Mesodermal cell (in vitro differentiated cells): ENCODE measurements around the gene KRT26.

ENCODE experiments used
- H3K27ac ChIP-seq: 2 replicates; pipeline ENCODE4 v1.7.0; 2013; ENCODE audit warnings: mild to moderate bottlenecking, low read depth, low read length, moderate library complexity; ENCODE audit not compliant: severe bottlenecking
- H3K36me3 ChIP-seq: 2 replicates; pipeline ENCODE4 v1.7.1; 2013; ENCODE audit warnings: mild to moderate bottlenecking, low read length, moderate library complexity; ENCODE audit not compliant: control insufficient read depth, insufficient read depth
- H3K4me1 ChIP-seq: one replicate; pipeline ENCODE4 v1.7.1; 2013; ENCODE audit warnings: mild to moderate bottlenecking, low read length; ENCODE audit not compliant: insufficient read depth, control insufficient read depth, poor library complexity, severe bottlenecking
- H3K4me3 ChIP-seq: 2 replicates; pipeline ENCODE4 v1.7.0; 2013; ENCODE audit warnings: low read length, control low read depth, mild to moderate bottlenecking; ENCODE audit not compliant: insufficient read depth, poor library complexity, severe bottlenecking; ENCODE audit errors: extremely low read depth
- H3K9me3 ChIP-seq: 2 replicates; pipeline ENCODE4 v1.7.1; 2013; ENCODE audit warnings: mild to moderate bottlenecking, low read length, moderate library complexity; ENCODE audit not compliant: control insufficient read depth
- WGBS, 2 experiments: methylation state at CpG; one replicate each; pipeline ENCODE4 v1.1.5; 2013; ENCODE audit warnings: missing lambda C conversion rate in 2 of 2; ENCODE audit not compliant: insufficient coverage in 2 of 2; 5-methylcytosine and 5-hydroxymethylcytosine counted together

Gene KRT26

DNA sequence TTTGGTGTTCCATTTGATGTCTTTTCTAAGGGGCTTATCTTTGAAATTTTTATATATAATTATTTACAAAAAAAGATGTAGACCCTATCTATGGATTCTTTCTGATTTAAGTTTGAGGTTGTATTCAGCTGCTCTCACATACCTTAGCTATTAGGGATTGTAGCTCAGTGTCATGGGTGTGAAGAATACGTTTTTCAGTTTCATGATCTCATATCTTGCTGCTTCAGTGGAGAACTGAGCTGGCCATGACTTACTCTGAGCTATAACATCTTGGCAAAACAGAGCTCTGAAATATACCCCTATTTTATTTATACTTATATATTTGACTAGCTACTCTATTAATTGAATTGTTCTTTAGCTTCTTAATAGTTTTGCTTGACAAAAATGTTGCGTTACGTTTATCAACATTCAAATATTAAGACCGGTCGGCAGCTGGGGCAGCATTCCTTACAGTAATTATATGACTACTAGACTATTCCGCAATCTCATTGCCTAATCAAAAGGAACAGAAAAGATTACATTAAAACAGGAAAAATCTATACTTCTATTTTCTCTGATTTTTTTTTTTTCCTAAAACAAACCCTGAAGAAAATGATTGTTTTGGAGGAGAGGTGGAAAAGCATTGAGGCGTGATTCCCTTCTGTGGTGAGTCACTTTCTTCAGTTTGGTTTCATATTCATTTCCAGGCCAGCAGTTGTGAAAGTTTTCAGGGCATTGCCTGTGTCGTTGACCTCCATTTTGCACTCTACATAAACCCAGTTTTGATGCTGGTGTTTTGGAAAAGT lies 44.4 kb downstream of the KRT26 start:
- Histone ChIP-seq H3K27ac (no peak overlapping the region), H3K4me1 (no peaks in the 10 kb centered on the region), H3K36me3 (no peaks in the 10 kb centered on the region), H3K4me3 (no peak overlapping the region), H3K9me3 (no peaks in the 10 kb centered on the region)
- WGBS, 2 experiments: 85% methylated on average over 3 of the region's 8 CpGs; no CpG with 5 or more reads in 1 of the 2 experiments

DNA sequence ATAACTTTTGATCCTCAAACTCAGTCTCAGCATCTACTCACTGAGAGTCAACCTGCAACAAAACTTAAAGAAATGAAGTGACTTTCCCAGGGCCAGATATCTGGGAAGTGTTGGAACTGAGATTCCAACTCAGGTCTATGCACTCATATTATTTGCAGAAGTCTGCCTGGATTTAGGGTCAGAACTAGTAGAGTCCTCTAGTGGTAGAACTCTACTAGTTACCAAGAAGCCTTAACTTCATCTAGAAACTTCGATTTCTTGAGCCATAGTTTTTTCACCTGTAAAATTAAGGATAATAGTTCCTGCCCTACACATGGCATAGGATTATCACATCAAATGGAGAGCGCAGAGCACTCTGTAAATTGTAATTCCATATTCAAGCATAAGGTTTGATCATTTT lies 45.1 kb downstream of the KRT26 start:
- H3K27ac ChIP-seq: no peak overlapping the region
- WGBS, 2 experiments: no CpG with 5 or more reads among the region's 2 CpGs
- no peaks in the 10 kb centered on the region for H3K4me1 ChIP-seq
- no peaks in the 10 kb centered on the region for H3K9me3 ChIP-seq
- no peak overlapping the region for H3K4me3 ChIP-seq
- H3K36me3 ChIP-seq: no peaks in the 10 kb centered on the region

DNA sequence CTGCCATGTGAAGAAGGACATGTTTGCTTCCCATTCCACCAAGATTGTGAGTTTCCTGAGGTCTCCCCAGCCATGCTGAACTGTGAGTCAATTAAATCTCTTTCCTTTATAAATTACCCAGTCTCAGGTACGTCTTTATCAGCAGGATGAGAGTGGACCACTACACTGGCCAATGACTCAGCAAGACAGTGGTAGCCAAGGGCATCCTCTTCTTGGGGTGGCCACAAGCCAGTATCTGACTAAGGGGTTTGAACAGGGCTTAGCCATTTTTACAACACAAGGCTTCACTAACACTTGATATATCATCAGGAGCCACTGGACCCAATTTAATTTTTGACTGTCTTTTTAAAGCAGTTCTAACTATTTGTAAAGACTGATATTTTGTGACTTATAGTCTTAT lies 47.3 kb downstream of the KRT26 start:
- WGBS, 2 experiments: 57 to 75% methylated on average over 1 of the region's 1 CpG
- H3K27ac ChIP-seq: no peak overlapping the region

GRCh38 chr17:40722241-40722640 lies 49.8 kb downstream of the KRT26 start:
- no peaks in the 10 kb centered on the region for H3K9me3 ChIP-seq
- no peaks in the 10 kb centered on the region for H3K4me1 ChIP-seq
- no peak overlapping the region for H3K27ac ChIP-seq
- H3K36me3 ChIP-seq: no peaks in the 10 kb centered on the region
- H3K4me3 ChIP-seq: no peak overlapping the region
- WGBS, 2 experiments: 60% methylated on average over 1 of the region's 1 CpG; no CpG with 5 or more reads in 1 of the 2 experiments

More for the DNA sequence above, 47.3 kb downstream of the KRT26 start:
- H3K9me3 ChIP-seq: no peaks in the 10 kb centered on the region
- H3K4me1 ChIP-seq: no peaks in the 10 kb centered on the region
- H3K36me3 ChIP-seq: no peaks in the 10 kb centered on the region
- no peak overlapping the region for H3K4me3 ChIP-seq

GRCh38 chr17:40720899-40721298 lies 51.1 kb downstream of the KRT26 start:
- H3K9me3 ChIP-seq: no peaks in the 10 kb centered on the region
- H3K36me3 ChIP-seq: no peaks in the 10 kb centered on the region
- H3K27ac ChIP-seq: no peak overlapping the region
- WGBS, 2 experiments: no CpG with 5 or more reads among the region's 2 CpGs
- H3K4me1 ChIP-seq: no peaks in the 10 kb centered on the region
- H3K4me3 ChIP-seq: no peak overlapping the region

DNA sequence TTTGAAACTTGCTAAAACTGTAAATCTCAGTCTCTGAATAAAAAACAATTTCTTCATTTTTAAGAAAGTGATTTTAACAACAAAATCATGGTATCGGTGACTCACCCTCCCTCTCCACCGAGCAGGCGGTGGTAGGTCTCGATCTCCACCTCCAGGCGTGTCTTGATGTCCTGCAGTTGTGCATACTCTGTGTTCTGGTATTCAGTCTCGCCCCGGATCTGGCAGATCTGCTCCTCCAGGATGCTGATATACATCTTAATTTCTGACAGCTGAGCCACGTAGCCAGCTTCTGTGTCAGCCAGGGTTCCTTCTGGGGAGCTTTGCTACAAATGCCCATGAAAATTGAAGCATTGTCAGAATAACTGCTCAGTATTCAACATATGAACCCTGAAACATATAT lies 53.1 kb downstream of the KRT26 start:
- no peaks in the 10 kb centered on the region for H3K36me3 ChIP-seq
- no peak overlapping the region for H3K27ac ChIP-seq
- H3K4me3 ChIP-seq: no peak overlapping the region
- WGBS, 2 experiments: 90 to 91% methylated on average over 6 to 8 of the region's 8 CpGs
- H3K4me1 ChIP-seq: no peaks in the 10 kb centered on the region
- no peaks in the 10 kb centered on the region for H3K9me3 ChIP-seq

GRCh38 chr17:40717776-40718175 lies 54.2 kb downstream of the KRT26 start:
- Histone ChIP-seq H3K4me3 (no peak overlapping the region), H3K4me1 (no peaks in the 10 kb centered on the region), H3K9me3 (no peaks in the 10 kb centered on the region), H3K27ac (no peak overlapping the region), H3K36me3 (no peaks in the 10 kb centered on the region)
- WGBS, 2 experiments: 65 to 100% methylated on average over 1 to 2 of the region's 3 CpGs
